NCI-H2196 (cell line): ENCODE measurements around the gene GOLT1A.
A peak's percentile ranks its signal among the peaks of the same experiment; 100 is the strongest.

ENCODE experiments used
- DNase-seq: peaks from one replicate; lab custom pipeline; 2025; ENCODE audit not compliant: unreplicated experiment; lab: John Stamatoyannopoulos, UW

GOLT1A gene

DNA sequence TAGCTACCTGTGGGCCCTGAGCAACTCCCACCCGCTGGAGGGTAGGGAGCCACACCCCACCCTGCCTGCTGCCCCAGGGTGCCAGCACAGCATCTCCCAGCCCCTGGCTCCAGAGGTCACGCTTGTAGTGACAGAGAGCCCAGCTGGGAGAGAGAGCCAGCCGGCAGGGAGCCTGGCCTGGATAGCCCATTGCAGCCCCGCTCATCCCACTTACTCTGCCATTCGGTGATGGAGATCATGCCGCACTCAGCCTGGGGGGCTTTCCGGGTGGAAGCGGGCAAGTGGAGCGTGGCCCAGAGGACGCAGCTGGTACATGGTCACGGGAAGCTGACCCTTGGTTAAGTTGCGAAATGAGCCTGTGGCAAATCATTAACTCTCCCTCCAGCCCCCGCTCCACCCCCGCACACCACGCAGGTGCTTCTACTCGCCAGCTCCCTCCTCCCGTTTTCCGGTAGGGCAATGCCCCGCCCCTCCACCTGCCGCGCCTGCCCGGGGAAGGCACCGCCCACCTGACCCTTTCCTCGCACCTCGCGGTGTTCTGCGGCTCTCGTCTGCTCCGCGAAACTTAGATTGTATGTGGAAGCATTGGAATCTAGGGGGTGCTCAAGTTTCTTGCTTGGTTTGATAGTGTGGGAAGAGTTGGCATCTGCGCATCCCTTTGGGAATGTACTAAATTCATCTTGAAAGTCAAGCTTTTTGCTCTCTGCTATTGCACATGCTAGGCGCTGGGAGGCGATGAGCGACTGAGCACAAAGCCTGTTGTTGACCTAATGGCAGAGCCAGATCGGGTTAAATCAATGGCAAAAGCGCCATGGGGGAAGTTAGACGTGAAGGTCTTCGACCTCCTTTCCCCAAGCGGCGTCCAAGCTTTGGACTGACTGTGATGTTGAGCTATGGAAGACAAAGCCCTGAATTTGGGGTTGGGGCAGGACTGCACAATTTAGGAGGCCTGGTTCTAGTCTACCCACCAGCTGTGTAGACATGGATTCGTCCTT lies at the start of gene GOLT1A:
Gene GOLT1A, minus strand, starts transcription at position 321 of the 995 bp plus-strand sequence. Its CDS starts 82 bp downstream, at position 239.
- DNase-seq = no peak

DNA sequence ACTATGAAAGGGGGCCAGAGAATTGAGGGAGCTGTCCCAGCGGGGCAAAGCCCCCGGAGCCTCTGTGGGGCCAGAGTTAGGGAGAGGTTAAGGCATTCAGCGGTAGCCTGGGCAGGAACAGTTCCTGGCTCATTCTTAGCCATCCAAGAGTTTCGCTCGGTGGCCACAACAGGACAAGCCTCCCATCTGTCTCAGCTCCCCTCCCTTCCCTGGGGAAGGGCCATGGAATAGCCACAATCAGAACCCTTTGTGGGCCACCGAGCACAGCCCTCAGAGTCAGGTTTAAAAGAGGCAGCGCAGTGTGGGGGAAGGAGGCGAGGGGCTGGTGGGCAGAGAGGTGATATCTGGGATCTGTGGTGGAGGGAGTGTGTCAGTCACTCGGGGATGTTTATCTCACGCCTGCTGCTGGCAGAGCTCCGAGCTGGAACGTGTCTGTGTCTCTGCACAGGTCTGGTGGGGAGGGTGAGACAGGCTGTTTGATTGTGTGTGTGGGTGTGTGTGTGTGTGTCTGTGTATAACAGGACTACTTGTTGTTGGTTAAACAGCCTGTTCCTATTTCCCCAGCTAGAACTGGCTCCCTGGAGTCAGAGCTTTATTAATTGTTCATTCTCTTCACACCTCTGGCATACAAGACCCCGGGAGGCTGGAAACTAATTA lies 49.6 kb upstream of the GOLT1A start:
- no peak for DNase-seq

- DNase-seq = no peak
These were observed 48.9 kb upstream of the GOLT1A start for GRCh38 chr1:204262506-204263253.

GRCh38 chr1:204261746-204262505 lies 48.1 kb upstream of the GOLT1A start:
- no peak for DNase-seq

GRCh38 chr1:204261266-204261665 lies 47.5 kb upstream of the GOLT1A start:
- DNase-seq = no peak

GRCh38 chr1:204260601-204261197 lies 46.9 kb upstream of the GOLT1A start:
- DNase-seq = no peak

DNA sequence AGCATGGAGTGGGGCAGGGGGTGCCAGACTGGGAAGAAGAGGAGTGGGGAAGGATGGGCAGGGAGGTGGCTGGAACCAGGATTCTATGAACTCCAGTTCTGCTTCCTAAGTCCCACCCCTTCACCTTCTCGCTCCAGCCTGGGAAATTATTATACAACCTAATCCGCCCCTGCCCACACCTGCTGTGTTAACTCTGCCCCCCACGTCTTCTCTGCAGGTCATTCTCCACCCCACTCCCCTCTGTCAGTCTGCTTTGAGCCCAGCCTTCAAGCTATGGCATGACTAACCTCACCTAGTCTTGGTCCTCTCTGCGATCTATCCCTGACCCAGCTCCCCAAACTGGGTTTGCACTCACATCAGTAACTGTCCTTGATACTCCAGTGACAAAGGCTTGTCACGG lies 46.0 kb upstream of the GOLT1A start:
- no peak for DNase-seq

- DNase-seq = no peak
These were observed 45.4 kb upstream of the GOLT1A start for GRCh38 chr1:204259196-204259595.

- DNase-seq = peak; percentile 52
These were observed 44.7 kb upstream of the GOLT1A start for GRCh38 chr1:204258213-204259115.

GRCh38 chr1:204257446-204257845 lies 43.7 kb upstream of the GOLT1A start:
- no peak for DNase-seq

GRCh38 chr1:204256531-204256930 lies 42.7 kb upstream of the GOLT1A start:
- DNase-seq = no peak

GRCh38 chr1:204255966-204256365 lies 42.2 kb upstream of the GOLT1A start:
- no peak for DNase-seq

- no peak for DNase-seq
These were observed 41.4 kb upstream of the GOLT1A start for GRCh38 chr1:204255225-204255624.

DNA sequence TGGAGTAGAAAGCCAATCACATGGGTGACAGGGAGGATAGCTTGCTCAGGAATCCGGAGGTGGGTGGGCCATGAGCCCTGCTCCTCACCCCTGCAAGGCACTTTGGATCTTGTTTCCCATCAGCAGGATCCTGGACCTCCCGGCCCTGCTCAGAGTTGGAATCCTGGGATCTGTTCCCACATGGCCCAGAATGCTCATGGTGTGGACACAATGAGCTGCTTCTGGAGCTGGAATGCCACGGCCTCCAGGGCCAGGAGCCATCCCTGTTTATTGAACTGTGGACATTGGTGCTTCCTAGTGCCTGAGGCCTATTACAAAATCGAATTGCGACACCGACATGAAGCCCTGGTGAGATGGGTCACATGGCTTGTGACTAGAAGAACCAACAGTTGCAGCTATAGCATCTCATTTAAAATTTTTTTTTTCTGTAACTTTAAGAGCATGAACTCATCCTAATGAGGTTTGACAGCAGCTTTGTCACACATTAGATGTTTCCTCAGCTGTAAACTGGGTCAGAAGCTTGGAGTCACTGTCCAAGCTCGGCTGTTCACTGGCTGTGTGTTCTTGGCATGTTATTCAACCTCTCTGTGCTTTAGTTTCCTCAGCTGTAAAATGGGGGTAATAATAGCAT lies 40.4 kb upstream of the GOLT1A start:
- no peak for DNase-seq

GRCh38 chr1:204251926-204252689 lies 38.3 kb upstream of the GOLT1A start:
- no peak for DNase-seq

GRCh38 chr1:204251286-204251685 lies 37.5 kb upstream of the GOLT1A start:
- DNase-seq = no peak

DNA sequence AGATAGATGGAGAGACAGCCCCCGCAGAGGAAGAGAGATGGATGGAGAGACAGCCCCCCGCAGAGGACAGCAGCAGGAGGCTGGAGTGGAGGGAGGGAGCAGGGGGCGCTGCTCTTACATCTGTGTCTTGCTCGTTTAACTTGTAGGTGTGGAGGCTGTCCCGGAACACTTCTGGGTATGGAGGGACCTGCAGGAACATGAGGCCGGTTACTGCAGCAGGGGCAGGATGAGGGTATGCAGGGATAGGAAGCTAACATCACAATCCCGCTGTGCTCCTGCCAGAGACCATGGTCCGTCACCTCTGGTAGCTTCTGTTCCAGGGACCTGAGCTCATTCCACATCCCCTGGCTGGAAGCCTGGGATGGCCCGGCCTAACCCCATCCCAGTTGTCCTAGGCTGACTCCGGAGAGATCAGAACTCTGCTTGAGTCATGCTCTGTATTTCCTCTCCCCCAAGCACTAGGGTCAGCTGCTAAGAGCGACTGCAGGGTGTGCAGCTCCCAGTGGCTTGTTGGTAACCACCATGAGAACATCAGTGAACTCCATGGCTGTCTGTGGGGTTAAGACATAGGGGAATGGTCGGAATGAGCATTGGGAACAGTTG lies 36.7 kb upstream of the GOLT1A start:
- DNase-seq = no peak
